Right lobe of liver (tissue), 4 donors: ENCODE results near the gene EEF1AKMT3.

ENCODE experiments used
- CTCF ChIP-seq, 4 donors: fragments of 200-600 bp in 3 of 4; fragments of 450-650 bp in 1 of 4; IDR thresholded peaks; one replicate each; pipeline versions ENCODE4 v1.5.1 to v1.8.0; 2016 to 2022; ENCODE audit warnings: antibody characterized with exemption in 4 of 4, mild to moderate bottlenecking in 2 of 4
- POLR2A ChIP-seq: fragments of 450-650 bp; IDR thresholded peaks from one replicate; pipeline ENCODE4 v1.6.1; 2017; ENCODE audit warnings: antibody characterized with exemption, mild to moderate bottlenecking
- donor health status: DM: no; HTN: no; CAD: no.
- donor health status: DM: no; HTN: no; CAD: no.
- donor health status: DM: no; HTN: yes; CAD: no.

GRCh38 chr12:57802607-57803006 is 30.2 kb downstream of the EEF1AKMT3 start:
- TF ChIP-seq POLR2A, result no peak
- TF ChIP-seq CTCF (IDR thresholded peaks at IDR 0.05), result no peak
